GM13976 (cell line): ENCODE data around the gene PPP2R5C.

Source experiments
- DNase-seq: peaks from one replicate; pipeline ENCODE4 v3.0.0; 2012; ENCODE audit warnings: low spot score
- CTCF ChIP-seq: IDR thresholded peaks from 2 replicates; pipeline ENCODE4 v1.5.1; 2012; ENCODE audit warnings: borderline replicate concordance, mild to moderate bottlenecking; ENCODE audit not compliant: insufficient read depth; ENCODE audit errors: extremely low read depth, missing control alignments, control extremely low read depth
- in situ Hi-C: fragments of 300-500 bp; cut with MboI; formaldehyde crosslinking; loops from one replicate; pipeline ENCODE4 v1.12.0; 2022; ENCODE audit warnings: low sequenced_read_pairs, mixed read lengths, inconsistent platforms; ENCODE audit not compliant: unreplicated experiment

Gene PPP2R5C

GRCh38 chr14:101734246-101734847 is 27.2 kb upstream of the PPP2R5C start:
- in situ Hi-C loops, result no loop called here
- no peak for TF ChIP-seq CTCF
- no peak for DNase-seq

GRCh38 chr14:101735453-101735852 is 26.1 kb upstream of the PPP2R5C start:
- DNase-seq, result no peak
- no peak for TF ChIP-seq CTCF

GRCh38 chr14:101736071-101736470 is 25.4 kb upstream of the PPP2R5C start:
- in situ Hi-C loops, result no loop called here
- DNase-seq, result no peak
- no peak for TF ChIP-seq CTCF

More at GRCh38 chr14:101735453-101735852, 26.1 kb upstream of the PPP2R5C start:
- in situ Hi-C loops, result no loop called here

- no peak for DNase-seq
- in situ Hi-C loops, result no loop called here
- no peak for TF ChIP-seq CTCF
Observed at GRCh38 chr14:101736585-101736984, 24.9 kb upstream of the PPP2R5C start.

- in situ Hi-C loops, result no loop called here
- no peak for TF ChIP-seq CTCF
- no peak for DNase-seq
Observed at GRCh38 chr14:101737414-101738339, 23.8 kb upstream of the PPP2R5C start.

GRCh38 chr14:101738703-101739320 is 22.7 kb upstream of the PPP2R5C start:
- in situ Hi-C loops, result no loop called here
- DNase-seq, result no peak
- no peak for TF ChIP-seq CTCF
